Measurements from ENCODE around the gene VWCE. TPM values are rescaled to one million over a fixed set of nuclear protein-coding genes. Genes with fewer than 3 reads are reported as not detected.
A peak's percentile ranks its signal among the peaks of the same experiment; 100 is the strongest.

The VWCE gene
- total RNA-seq, 1 donor from 2014 or later = 2.7 TPM

DNA sequence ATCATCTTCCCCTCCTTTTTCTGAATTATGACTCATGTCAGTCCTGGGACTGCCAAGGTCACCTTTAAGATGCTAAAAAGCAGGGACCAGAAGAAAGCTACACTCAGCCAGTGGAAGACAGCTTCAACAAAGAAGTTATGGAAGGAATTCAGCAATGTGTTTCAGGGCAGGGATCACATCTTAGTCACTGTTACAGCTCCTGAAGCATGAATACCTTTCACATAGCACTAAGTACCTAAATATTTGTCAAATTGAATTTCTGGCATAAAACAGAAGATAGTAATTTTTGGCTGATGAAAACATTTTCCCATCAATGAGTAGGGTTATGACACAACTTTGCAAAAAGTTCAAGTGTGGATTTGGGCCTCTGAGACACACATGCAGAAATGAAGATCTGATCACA is 32.6 kb upstream of the VWCE start:
- DNase-seq = no peak

DNA sequence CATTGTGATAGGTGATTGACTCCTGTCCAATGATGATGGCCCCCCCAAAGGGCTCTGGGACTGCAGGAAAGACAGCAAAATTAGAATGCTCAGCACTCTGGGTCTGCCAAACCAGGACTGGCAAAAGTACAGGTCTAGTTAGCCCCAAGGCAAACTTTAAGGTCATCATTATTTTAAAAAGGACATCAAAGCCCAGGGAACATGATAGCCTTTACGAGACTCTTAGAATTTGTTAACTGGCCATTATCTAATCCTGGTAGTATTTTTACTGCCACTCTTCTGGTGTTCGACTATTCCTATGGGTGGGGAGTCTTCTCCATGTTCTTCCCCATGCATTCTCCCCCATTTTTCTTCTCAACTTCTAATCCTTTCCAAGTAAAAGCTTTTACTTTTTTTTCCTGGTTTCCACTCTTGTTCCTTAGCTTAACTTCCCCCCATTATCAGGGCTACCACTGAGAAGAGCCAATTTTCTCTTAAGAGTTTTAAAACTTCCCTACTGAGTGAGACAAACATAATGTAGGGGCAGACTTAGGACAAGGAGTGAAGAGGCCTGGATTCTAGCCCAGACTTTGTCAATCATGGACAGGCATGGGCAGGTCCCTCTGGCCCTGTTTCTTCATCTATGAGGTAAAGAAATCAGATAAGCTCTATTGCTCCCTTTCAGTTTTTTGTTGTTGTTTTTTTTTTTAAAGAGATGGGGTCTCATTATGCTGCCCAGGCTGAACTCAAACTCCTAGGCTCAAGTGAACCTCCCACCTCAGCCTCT is 30.7 kb upstream of the VWCE start:
- no peak for DNase-seq

DNA sequence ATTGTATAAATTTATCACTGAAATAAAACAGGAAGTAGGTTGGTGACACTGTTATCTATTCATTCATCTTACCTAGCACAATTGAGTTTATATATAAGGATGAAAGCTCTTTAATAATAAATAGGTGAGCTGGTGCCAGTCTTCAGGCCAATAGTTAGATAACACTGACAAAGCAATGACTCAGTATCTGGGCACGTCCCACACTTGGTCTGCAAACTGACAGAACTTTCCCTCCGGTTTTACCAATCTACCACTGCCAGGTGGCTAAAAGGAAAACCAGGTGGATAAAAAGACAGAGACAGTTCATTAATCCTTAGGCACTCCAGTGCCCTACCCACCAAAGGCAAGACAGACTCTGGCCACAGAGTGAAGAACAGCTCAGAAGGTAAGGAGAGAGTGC is 20.1 kb upstream of the VWCE start:
- DNase-seq = no peak

DNA sequence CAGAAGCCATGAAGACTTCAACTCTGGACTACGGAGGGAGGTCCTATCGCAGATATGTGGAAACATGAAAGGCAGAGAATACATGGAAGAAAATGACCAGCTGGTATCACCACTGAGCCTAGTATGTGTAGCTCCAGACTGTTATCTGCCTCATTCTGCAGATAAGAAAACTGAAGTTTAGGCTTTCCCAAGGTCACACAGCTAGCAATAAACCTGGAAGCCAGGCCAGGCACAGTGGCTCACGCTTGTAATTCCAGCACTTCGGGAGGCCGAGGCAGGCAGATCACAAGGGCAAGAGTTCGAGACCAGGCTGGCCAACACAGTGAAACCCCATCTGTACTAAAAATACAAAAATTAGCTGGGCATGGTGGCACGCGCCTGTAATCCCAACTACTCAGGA is 15.6 kb upstream of the VWCE start:
- no peak for DNase-seq

DNA sequence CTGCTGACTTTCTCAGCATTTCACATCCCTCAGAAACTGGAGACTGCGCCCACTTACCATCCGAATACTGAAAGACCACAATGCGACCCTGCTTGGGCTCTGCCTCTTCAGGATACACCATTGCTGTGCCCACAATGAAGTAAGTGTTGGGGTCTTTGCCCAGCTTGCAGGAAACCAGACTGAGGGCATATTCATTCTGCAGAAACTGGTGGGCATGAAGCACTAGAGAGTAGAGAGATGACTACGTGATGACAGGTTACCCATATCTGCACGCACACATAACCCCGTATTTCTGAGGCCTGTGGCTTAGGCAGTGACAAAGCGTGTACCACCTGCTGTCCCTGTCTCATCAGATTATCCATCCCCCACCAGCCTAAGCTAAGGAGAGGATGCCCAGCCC is 14.6 kb upstream of the VWCE start:
- no peak for DNase-seq

DNA sequence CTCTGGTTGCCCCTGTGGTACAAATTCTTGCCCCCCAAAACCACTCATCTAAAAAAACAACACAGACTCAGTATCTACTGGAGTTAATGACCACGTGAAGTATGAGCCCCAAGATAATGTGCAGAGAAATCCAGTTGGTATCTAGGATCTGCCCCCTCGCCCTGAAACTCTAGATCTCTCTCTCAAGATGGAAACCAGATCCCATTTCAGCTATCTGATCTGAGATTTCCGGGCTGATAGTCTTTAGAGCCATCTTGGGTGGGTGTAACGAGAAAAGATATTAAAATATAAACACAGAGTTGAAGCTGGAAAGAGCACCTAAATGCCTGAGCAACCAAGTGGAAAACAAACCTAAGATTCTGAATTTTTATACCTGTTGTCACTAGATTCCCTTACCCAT is 14.0 kb upstream of the VWCE start:
- no peak for DNase-seq

DNA sequence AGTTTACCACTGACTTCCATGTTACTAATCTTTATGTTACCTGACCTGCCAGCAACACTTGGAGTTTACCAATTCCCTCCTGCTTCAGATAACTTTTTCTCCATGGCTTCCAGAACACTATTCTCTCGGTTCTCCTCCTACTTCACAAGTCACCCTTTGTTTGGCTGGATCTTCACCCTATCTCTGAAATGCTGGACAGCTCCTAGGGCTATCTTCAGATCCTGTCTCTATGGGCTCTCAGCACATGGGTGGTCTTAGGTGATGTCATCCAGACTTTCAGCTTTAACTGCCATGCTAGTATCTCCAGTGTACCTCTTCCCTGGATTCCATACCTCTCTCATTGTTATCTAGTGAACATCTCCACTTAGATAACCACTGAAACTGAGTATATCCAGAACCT is 12.2 kb upstream of the VWCE start:
- no peak for DNase-seq

DNA sequence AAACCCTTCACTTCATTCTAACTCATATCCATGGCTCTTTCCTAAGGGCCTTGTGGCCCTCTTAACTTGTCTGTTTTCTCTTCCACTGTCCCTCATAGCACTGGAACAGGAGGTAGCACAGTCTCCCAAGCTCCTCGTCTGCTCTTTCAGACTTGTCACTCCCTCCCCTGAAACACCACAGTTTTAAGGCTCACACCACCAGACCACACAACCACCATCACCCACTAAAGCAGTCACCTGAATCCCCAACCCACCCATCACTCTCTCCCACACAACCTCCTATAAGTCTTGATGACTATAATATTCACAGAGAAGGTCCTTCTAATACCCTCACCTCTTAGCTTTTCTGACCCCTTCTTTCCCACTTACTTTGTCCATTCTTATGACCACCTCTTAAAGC is 11.1 kb upstream of the VWCE start:
- no peak for DNase-seq

DNA sequence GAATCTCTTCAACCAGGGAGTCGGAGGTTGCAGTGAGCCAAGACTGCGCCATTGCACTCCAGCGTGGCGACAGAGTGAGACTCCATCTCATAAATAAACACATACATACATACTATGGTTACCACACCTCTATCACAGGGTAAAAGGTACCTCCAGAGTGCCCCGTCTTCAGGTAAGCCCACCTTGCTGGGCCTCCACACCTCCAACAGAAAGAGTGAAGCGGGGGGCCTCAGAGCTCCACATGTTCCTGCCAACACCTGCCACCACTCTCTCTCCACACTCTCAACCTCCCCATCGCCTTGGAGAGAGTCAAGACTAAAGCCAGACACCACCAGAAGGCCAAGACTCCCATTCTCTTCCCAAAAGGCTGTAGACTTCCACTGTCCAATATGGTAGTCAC is 10.3 kb upstream of the VWCE start:
- no peak for DNase-seq

DNA sequence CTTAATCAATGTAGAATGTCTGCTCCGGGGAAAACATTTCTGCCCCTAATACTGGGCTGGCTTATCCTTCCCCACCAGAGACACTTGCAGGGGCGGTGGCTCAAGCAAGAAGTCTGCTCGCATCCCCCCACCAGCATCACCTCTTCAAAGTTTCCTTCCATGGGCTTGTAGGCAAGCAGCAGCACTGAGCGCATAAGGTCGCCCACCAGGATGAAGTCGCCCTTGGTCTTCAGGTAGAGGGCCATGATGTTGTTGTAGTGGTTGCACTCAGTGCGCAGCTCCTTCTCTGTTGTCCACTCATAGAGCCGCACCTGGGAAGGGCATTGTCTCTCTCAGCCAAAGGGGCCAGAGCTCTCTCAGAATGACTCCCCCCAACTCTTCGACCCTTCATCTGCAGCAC is 8.6 kb upstream of the VWCE start:
- DNase-seq = no peak

DNA sequence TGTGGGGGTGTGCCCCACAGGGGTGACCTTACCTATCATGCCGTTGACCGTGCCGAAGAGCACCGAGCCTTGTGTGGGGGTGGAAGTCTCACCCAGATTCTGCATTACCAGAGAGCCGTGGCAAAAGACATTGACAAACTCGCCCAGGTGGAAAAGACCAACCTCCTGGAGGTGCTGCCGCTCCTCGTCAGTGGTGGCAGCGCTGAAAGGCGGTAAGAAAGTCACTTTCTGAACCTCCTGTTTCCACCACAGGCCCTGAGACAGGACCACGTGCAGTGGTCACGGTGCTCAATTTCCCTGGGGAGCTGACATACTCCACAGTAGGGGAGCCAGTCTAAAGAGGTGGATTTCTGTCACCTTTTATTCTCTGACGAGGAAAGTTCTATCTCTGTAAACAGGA is 7.4 kb upstream of the VWCE start:
- DNase-seq = no peak

DNA sequence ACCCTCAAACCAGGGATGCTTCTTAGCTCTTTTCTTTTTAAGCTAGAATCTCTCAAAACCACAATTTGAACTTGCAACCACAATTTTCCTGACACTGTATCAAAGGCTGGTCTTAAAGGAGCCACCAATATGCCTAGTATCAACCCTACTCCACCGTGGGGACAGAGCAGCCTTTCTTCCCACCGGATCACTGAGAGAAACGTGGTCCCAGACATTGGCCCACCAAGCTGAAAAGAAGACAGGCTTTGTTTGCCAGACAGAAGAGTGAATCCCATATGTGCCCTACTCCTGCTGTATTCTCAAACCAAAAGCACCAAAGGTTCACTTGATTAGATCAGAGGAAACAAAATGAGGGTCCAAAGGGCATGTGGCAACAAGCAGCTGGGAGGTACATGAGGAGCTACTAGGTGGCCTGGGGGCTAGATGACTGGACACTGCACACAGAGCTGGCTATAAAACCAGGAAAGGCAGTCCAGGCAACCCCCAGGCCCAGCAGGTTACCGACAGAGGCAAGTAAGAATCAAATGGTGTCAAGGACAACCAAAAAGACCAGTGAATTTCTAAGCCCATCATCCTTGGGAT is 3.6 kb upstream of the VWCE start:
- DNase-seq = no peak

DNA sequence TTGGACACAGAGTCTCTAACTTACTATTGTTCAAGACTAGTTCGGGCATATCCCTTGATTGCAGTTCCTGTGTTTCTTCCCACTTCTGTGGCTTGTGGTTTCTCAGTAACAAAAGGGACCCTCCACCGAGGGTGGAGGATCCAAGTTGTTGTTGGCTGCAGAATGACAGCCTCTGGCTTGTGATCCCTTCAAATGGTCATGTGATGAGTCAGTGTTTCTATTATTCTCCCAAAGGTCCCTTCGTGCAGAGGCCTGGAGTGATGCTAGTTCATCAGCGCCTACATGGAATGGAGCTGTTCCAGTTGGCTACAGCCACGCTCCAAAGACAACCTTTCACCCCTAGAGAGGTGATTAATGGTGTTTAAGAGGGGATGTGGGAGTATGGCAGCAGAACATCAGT is 2.6 kb upstream of the VWCE start:
- no peak for DNase-seq

DNA sequence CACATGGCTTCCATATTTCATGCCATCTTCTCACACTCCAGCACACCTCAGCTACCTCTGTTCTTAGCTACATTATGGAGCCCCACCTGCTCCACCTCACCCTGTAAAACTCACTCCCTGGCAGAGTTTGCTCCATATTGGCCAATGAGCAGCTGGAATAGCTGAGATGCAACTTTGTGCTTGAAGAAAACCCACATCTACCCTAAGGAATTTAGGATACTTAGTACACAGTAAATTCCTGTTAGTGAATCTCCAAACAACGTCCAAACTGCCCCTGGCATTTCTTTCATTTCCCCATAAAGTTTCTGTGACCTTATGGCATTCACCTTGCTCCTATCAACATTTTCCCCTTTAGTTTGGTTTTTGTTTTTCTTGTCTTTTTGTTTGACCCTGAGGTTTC is 2.2 kb upstream of the VWCE start:
- no peak for DNase-seq

DNA sequence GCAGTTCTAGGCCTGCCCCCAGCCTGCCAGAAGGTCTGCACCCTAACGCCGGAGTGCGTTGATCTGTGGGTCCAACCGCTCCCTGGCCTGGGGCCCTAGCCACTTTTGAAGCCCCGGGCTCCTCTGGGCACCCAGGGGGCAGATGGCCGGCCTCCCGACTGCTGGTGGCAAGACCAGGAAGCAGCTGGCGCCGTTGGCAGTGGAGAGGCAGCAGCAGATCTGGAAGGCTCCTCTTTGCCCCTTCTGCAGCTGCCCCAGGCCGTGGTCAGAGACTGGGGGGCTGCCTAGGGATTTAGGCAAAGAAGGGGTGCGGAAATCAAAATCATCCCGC is 445 bp upstream of the VWCE start:
- no peak for DNase-seq

DNA sequence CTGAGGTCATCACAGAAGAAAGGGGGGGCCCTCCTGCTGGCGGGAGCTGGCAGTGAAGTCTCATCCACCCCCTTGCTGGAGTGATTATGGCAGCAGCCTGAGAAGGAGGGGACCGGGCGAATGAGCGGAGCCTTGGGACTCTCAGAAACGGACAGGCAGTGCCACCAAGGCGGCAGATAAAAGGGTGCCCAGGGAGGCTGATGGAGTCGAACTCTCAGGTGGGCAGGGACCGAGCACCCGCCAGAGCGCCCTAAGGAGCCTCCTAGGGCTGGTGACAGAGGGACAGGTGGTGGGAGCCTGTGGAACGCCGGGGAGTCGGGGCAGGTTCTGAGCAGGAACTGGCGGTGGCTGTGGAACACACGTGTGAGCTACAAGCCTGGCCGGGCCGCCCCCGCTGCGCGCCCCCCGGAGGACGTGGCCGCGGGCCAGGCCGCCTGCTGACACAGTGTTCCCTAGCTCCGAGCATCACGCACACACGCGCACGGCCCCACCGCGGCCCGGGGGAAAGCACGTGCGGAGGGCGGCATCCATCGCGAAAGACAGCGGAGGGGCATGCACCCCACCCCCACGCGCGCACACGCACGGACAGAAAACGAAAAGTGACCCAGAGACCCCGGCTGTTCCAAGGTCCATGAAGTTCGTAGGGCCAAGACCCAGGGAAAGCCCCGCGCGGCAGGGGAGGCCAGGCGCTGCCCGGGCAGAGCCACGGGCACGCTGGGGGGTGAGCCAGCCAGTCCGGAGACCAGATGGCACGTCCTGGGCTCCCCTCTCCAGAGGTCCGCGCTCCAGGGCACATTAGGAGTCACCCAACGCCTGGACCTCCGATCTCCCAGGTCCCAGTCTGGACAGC is 1.0 kb downstream of the VWCE start:
- DNase-seq = peak; percentile 51

DNA sequence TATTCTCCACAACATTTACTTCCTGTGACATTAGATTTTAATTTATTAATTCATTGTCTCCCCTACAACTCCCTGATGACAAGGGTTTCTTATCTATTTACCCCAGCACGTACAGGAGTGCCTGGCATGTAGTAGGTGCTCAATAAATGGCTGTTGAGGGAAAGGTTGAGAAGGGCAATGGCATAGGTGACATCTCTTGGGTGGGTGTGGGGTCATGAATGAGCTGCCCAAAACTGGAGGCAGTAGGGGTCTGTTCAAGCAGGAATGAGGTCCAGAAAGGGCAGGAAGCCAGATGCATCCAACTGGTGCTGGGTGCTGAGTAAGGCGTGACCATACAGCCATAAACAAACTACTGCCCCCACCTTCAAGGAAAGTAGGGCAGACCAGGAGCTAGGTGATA is 2.8 kb downstream of the VWCE start:
- DNase-seq = no peak

DNA sequence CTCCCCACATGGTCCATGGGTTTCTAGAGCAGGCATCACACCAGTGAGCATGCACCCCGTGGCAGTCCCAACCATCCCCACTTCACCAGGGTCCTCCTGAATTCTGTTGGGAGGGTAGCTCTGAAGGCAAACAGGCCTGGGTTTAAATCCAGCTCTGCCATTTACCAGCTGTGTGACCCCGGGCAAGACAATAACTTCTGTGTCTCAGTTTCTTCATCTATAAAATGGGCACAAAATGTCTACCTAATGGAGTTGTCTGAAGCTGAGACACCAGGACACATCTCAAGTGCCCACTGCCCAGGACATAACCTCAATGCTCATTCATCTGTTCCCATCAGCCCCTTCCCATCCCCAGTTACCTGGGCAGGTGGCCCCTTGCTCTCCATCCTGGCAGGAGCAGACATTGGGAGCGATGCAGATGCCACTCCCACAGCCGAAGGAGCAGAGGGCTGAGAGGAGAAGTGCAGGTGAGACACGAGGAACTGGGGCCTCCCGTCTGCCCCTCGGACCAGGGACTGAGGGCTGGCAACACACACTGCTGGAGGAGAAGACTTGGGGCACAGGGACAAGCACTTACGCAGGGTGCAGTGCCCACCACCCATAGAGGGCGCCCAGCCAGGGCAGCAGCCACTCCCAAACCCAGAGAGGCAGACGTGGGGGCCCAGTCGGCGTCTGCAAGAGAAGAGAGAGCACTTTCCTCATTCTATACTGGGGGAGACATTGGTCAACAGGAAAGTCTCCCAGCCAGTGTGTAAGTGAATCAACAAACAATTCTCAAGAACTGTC is 4.0 kb downstream of the VWCE start:
- no peak for DNase-seq

DNA sequence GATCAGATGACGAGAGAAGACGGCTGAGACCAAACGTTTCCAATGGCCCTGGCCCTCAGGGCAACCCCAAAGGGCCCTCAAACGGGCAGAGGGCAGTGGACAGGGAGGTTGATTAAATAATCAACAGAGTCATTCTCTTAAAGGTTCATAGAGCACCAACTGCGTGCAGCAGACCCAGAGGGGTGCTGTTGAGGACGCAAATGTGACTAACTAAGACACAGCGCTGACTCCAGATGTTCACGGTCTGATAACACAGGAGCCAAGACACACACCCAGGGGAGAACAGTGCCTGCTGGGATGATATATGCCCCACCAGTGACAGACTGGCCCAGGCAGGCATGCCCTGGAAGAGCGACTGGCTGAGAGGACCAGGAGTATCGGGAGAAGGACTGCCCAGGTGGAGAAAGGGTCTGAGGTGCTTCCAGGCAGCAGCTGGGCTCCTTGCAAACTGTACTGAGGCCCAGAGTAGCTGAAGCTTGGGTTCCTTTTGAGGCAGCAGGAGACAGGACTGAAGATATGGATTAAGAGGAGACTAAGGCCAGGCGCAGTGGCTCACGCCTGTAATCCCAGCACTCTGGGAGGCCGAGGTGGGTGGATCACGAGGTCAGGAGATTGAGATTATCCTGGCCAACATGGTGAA is 7.7 kb downstream of the VWCE start:
- no peak for DNase-seq

DNA sequence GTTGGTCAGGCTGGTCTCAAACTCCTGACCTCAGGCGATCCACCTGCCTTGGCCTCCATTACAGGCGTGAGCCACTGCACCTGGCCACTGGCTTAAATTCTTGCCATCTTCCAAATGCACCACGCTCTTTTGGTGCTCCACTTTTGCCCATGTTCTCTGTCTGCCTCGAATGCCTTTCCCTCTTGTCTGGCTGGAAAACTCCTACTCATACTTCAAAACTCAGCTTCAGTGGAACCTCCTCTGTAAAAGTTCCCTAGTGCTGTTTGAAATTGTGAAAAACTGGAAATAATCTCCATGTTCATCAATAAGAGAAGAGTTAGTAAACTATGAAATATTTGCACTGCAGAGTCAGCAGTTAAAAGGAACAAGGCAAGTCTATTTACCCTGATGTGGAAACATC is 11.5 kb downstream of the VWCE start:
- no peak for DNase-seq

DNA sequence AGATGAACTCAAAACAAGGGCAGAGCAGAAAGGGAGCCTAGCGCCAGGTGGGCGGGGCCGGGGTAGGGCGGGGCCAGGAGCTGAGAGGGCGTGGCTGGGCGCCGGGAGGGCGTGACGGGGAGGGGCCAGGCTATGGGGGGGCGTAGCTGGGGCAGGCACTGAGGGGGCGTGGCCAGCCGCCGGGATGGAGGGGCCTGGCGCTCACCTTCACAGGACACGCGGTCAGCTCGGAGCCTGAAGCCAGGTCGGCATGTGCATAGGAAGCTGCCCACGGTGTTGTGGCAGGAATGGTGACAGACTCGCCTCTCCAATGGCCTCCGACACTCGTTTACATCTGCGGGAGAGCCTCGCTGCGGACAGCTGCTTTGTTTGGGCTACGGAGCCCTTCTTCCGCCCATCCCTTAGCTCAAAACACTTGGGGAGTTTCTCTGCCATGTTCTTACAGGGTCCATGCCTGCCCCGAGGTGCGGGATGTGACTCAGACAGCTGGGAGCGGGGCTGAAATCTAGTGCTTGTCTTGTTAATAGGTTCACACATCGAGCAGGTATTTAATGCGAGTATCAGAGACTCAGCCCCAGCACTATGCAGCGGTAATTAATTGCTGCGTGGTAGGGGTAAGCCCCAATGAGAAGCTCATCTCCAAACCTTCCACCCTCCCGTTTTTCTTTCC is 13.4 kb downstream of the VWCE start:
- no peak for DNase-seq
